Activated gamma-delta T cell (primary cell): ENCODE data around the gene TSHZ1.

ENCODE experiments used
- DNase-seq: peaks from one replicate; lab custom pipeline; 2025; lab: John Stamatoyannopoulos, UW

Gene TSHZ1

DNA sequence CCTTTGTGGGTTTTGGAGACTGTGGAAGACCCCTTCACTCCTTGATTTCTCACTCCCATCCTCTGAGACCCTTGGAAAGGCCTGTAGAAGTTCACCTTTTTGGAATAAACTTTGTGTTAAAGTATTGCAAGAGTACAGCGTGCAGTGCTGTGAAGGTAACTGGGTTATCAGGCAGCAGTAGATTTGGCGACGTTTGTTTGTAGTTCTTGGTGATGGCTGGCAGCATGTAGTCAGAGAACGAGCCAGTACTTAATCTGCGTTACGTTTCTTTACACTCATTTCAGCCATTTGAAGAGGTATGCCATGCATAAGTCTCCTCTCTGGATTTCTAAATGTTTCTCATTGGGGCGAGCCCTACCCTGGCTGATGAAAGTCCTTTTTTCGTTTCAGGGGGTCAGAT, 64.6 kb downstream of the TSHZ1 start:
- no peak for DNase-seq

DNA sequence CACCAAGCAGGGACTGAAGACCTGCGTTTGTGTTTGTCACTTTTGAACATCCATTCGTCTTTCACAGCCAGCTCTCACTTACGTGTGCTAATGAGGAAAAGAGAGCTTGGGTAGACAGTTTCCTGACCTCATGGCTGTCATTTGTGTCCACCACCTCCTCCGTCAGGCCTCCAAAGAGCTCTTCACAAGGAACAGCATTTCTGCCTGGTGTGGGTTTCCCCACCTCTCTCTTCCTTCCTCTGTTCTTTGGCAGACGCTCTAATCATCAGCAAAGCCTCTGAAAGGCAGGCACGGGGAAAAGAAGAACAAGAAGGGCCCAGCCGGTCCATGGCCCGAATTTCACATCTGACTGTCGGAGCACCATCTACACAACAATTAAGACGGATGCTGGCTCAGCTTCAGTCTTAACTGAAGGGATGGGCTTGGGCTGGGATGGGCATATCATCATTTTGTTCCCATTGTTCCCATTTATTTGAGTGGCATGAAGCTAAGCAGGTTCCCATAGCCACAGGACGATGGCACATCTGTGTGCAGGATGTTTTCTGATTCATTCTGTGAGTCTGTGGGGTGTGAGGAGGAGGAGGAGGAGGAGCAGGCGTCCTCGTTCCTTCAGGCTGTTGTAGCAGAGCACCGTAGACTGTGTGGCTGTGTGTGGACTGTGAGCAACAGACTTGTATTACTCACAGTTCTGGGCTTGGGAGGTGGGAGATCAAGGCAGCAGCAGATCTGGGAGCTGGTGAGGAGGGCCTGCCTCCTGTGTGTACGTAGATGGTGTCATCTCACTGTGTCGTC, 66.4 kb downstream of the TSHZ1 start:
- no peak for DNase-seq

DNA sequence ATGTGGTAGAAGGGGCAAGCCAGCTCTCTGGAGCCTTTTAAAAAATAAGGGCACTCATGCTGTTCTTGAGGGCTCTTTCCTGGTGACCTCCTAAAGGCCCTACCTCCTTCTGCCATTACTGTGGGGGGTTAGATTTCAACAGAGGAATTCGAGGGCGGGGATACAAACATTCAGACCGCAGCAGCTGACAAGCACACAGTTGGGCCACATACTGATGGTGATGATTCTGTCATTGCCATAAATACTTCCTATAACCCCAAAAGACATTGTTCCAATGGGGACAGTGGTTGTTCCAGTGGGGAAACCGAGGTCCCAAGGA, 67.0 kb downstream of the TSHZ1 start:
- no peak for DNase-seq

DNA sequence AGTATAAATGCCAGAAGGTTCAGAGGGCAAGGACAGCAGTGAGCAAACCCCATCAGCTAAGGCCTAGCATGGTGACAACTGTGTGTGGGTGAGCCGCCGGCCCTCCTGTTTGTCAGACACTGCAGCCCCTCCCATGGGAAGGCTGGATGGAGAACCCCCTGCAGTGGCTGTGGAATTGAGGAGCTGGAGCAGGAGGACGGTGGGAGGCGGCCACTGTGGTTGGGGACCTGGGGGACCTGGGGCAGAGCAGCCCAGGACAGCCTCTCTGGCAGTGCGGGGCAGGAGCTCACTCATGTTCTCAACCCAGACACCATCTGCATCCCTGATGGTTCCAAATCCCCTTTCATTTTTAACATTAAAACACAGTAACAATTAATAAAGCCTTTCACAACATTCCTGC, 68.8 kb downstream of the TSHZ1 start:
- DNase-seq = no peak

DNA sequence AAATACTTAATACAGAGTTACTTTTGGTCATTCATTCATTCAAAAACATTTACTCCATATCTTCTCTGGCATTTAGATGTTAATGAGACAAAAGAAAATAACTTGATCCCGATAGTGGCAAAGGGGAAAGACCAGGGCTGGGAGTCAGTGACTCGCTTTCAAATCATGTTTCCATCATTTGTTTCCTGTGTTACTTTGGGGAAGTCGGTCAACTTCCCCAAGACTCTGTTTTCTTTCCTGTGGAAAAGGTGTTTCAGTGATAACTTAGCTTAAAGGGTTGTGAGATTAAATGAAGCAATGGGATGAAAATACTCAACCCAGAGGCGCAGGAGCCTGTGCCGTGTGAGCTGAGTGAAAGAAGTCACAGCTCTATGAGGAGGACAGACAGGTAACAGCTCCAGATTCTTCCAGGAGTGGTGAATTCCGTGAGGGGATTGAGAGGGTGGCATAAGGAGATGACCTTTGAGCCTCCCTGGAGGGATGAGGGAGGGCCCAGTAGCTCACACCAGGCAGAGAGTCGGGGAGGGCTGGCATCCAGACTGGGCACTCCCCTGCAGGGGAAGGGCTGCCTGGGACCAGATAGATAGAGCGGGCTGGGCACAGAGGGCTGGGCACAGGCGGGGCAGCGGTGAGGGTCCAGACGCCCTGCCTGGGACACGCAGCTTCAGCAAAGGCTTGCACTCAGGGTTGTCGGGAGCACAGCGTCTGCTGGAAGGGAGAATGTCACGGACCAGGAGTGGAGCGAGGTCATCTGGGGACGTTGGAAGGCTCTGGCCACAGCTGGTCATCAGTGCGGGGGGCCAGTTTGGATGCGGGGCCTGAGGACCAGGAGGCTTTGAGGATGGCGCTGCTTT, 70.1 kb downstream of the TSHZ1 start:
- DNase-seq = no peak

DNA sequence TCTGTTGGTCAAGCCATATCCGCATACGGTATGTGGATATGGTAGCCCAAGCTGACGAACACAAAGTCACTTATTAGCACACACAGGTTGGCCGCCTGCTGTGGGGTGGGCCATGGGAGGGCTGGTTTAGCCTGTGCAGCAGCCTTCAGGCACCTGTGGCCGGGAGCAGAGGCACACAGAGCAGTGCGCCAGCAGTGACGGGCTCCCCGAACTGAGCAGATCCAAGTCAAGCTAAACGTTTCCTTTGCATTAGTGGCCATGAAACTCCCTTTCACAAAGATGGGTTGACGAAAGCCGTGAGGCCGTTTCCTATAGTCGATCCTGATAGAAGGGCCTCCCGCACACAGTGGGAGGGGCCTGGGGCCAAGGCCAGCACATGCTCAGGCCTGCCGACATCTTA, 72.1 kb downstream of the TSHZ1 start:
- DNase-seq = no peak

DNA sequence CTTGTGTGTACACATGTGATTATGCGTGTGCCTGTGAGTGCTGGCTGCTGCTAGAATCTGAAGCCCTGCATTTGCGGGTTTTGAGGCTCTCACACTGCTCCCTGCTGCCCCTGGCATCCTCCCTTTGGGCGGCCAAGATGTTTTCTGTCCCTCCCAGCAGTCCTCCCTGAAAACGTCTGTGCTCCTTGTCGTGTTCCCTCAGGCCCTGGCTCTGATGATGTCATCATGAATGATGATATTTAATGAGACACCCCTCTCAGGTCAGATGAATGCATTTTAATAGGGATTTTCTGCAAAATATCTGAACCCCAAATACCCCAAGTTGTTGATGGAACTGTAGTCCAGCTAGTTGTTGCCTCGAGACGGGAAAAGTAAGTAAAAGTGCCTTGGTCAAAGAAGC, 73.1 kb downstream of the TSHZ1 start:
- DNase-seq = no peak

DNA sequence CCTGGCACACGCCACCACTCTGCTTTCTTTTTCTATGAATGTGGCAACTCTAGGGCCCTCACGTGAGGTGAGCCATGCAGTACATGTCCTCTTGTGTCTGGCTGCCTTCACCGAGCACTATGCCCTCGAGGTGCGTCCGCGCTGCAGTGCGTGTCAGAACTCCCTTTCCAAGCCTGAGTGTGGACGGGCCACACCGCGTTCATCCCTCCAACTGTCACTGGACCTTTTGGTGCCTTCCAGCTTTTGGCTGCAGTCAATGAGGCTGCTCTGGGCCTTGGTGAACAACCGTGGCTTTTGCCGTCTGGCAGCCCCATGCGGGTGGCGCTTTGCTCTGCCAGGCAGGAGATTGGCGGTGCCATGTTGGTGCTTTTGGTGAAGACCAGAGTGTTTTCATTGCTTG, 74.0 kb downstream of the TSHZ1 start:
- no peak for DNase-seq

DNA sequence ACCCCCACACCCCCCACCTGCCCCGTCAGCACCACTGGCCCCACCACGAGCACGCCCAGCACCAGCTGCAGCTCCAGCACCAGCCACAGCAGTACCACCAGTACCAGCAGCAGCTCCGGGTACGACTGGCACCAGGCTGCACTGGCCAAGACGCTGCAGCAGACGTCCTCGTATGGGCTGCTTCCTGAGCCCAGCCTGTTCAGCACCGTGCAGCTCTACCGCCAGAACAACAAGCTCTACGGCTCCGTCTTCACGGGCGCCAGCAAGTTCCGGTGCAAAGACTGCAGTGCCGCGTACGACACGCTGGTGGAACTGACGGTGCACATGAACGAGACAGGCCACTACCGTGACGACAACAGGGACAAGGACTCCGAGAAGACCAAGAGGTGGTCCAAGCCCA, 75.3 kb downstream of the TSHZ1 start:
- no peak for DNase-seq

DNA sequence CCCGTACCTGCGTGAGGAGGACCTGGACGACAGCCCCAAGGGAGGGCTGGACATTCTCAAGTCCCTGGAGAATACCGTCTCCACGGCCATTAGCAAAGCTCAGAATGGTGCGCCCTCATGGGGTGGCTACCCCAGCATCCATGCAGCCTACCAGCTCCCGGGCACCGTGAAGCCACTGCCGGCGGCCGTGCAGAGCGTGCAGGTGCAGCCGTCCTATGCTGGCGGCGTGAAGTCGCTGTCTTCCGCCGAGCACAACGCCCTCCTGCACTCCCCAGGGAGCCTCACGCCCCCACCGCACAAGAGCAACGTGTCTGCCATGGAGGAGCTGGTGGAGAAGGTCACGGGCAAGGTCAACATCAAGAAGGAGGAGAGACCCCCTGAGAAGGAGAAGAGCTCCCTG, 76.4 kb downstream of the TSHZ1 start:
- no peak for DNase-seq

DNA sequence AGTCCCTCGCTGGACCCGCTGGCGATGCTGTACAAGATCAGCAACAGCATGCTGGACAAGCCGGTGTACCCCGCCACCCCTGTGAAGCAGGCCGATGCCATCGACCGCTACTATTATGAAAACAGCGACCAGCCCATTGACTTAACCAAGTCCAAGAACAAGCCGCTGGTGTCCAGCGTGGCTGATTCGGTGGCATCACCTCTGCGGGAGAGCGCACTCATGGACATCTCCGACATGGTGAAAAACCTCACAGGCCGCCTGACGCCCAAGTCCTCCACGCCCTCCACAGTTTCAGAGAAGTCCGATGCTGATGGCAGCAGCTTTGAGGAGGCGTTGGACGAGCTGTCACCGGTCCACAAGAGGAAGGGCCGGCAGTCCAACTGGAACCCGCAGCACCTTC, 77.1 kb downstream of the TSHZ1 start:
- DNase-seq = no peak

DNA sequence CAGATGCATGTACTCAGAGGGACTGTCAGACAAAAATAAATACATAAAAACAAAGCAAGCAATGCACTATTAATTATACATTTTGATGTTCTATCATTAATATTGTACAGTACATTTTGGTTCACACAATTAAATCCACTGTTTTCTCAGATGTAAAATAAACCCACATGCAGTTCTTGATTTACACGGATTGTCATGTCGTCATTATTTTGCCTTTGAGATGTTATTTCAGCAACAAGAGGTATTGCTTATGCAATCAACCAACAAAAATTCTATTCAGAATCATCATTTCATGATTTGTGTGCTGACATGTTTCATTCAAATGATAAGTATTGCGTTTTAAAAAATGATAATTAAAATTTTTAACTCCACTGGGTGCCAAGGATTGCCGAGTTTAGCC, 79.2 kb downstream of the TSHZ1 start:
- DNase-seq = no peak

DNA sequence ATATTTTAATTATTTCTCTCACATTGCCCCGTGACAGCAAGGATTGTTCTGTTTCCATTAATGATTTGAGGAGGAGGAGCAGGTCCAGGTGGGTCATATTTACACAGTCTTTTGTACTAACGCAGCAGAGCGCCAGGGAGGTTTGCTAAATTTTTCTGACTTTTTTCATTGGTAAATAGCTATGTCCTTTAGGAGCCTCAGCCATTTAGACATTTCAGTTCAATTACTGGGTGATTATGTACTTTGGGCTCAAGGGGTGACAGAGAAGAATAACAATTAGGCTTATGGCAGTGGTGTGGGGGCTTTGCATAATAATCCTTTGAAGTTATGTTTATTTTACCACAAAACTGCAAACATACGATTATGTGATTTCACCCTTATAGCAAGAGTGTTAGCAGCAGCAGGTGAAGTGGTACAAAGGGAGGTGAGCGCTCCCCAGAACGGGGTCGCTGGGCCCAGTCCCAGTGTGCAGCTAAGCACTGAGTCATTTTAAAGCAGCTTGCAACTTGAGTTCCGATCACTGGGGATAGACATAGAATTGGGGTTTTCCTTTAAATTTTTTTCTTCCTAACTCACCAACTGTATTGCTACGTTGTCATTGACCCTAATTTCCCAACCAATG, 80.3 kb downstream of the TSHZ1 start:
- no peak for DNase-seq

DNA sequence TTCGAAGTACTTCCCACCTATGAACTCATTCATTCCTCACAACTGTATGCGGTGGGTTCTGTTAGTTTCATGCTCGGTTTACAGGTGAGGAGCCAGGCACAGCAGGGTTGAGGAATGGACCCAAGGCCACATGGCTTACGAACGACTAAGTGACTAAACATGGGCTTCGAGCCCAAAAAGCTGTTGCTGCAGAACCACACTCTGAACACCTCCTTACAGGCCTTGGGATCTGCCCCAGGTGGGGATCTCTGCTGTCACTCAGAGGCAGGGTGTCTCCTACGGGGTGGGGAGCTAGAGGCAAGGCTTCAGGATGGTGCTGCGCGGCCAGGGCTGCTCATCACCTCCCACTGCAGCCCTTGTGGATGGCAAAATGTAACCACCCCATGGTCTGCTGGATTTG, 80.9 kb downstream of the TSHZ1 start:
- DNase-seq = no peak

DNA sequence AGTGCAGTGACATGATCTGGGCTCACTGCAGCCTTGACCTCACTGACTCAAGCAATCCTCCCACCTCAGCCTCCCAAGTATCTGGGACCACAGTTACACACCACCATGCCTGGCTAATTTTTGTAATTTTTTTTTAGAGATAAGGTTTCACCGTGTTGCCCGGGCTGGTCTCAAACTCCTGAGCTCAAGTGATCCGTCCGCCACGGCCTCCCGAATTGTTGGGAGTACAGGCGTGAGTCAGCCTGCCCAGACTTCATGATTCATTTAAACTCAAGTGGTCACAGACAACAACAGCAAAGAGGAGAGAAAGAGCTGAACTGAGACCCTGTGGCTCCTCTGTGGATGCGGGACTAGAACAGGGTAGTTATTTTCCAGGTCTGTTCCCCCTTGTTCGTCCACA, 83.0 kb downstream of the TSHZ1 start:
- DNase-seq = no peak

DNA sequence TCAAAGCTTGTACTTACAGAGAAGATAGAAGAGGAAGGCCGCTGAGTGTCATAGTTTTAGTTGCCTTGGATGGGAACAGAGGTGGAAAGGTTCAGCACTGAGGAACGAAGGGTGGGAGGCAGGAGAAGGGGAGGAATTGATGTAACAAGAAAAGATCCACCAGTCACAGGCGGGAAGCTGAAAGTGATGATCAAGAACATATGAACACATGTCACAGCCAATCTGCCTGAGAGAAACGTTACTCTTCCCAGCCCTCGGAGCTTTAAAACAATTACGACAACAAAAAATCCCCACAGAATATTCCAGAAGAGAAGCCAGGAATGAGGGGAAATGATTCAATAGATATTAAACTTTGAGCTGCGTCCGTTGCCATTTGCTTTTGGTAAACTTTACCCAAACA, 87.1 kb downstream of the TSHZ1 start:
- DNase-seq = no peak

DNA sequence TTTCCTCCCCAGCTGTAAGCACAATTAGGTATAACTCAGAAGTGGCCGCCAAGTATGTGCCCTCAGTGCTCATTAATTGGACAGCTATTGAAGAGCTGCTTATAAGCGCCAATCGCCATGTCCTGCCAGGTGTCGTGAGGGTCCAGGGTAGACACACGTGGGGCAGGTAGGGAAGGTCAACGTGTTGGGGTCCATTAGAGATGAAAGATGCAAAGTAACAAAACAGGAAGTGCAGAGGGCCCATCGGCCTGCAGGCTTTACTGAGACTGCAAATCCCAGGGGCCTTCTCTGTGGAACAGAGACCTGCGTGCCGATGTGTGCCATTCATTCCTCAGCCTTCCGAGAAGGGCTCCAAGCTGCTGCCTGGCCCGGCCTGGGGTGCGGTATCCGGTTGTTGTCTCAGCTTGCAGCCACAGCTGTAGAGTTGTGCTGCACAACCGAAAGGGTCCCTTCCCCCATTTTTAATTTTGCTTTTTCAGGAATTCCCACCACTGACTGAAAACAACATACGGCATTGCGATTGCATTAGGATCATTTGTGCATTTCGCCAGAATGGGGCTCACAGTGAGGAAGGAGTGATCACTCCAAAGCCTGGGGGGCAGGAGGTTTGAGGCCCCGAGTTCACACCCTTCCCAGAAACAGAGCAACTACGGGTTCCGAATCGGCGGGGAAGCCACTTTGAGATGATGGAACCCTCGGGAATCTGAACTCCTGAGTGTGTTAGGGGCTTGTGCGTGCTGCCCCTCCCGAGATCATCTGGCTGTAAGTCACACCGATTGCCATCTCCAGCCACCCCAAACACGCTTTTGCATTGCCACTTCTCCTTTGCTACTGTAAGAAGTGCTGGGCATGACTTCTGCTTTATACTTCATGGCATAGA, 94.3 kb downstream of the TSHZ1 start:
- no peak for DNase-seq

DNA sequence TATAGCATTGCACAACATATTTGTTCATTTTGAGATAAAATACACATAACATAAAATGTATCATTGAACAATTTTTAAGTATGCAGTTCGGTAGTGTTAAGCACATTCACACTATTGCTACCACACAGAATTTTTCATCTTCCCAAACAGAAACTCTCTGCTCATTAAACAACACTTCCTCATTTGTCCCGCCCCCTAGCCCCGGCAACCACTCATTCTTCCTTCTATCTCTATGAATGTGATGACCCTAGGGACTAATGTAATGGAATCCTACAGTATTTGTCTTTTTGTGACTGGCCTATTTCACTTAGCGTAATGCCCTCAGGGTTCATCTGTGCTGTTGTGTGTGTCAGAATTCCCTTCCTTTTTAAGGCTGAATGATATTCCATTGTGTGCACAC, 95.4 kb downstream of the TSHZ1 start:
- DNase-seq = no peak

DNA sequence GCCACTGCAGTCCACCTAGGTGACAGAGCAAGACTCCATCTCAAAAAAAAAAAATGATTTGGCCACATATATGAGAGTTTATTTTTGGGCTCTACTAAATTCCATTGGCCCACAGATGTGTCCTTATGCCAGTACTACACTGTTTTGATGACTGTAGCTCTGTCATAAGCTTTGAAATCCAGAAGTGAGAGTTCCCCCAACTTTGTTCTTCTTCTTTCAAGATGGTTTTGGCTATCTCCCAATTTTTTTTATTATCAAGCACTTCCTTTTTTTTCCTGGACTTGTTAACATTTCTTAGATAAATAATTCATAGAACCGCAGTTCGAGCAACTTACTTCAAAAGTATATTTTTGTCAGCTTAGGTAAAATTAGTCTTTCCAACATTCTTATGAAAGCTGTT, 96.9 kb downstream of the TSHZ1 start:
- no peak for DNase-seq

DNA sequence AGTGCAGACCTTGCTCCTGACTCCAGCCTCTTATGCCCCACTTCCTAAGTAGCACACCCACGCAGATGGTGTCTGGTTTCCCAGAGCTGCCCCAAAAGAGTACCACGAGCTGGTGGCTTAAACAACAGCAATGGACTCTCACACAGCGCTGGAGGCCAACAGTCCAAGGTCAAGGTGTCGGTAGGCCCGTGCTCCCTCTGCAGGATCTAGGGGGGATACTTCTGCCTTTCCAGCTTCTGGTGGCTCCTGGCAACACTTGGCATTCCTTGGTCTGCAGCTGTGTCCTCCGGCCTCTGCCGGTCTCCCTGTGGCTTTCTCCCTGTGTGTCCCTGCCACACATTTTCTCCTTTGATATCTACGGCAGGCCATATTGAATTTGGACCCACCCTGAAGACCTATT, 99.0 kb downstream of the TSHZ1 start:
- no peak for DNase-seq

DNA sequence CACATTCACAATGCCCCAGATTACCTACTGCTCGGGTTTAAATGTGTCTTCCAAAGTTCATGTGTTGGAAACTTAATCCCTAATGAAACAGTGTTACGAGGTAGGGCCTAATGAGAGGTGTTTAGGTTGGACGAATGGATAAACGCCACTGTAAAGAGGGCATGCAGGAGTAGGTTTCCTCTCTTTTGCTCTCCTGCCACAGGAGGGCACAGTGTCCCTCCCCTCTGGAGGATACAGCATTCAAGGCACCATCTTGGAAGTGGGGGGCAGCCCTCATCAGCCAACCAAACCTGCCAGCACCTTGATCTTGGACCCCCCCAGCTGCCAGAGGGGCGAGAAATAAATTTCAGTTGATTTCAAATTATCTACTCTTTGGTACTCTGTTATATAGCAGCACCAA, 103.5 kb downstream of the TSHZ1 start:
- DNase-seq = no peak

DNA sequence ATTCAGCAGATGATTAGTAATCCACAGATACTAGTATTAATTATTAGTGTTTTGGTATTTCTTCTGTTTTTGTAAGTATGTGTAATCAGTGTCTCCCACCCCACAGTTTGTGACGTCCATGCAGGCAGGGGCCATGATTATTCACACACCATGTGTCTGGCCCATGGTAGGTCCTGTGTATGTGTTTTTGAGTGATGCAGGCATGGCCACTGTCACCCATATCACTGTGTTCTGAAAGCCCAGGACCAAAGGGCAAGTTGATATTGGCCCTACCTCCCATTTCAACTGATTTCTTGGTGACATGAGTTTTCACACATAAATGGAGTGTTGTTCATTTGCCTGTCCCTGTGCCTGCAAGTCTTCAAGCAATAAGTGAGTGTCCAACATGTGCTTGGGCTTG, 104.0 kb downstream of the TSHZ1 start:
- no peak for DNase-seq
